Trophoblast cell (in vitro differentiated cells and primary cell): ENCODE data around the gene PLEK.
A peak's percentile ranks its signal among the peaks of the same experiment; 100 is the strongest.
"Not testable (repeated sequence)": the region's sequence is repeated elsewhere in the genome, so short reads cannot be mapped to it uniquely, and the experiment has no call there.

Experiments used
- DNase-seq, 2 donors: peaks; one replicate each; pipeline ENCODE4 v3.0.0-alpha.2; 2016
- H2AFZ ChIP-seq: 2 replicates; pipeline ENCODE4 v1.6.1; 2013; ENCODE audit warnings: low read length, moderate library complexity, mild to moderate bottlenecking; ENCODE audit not compliant: insufficient read depth, poor library complexity
- H2AK5ac ChIP-seq: 2 replicates; pipeline ENCODE4 v1.6.1; 2013; ENCODE audit warnings: mild to moderate bottlenecking, low read length
- H2BK120ac ChIP-seq: 2 replicates; pipeline ENCODE4 v1.6.1; 2013; ENCODE audit warnings: low read length, mild to moderate bottlenecking, moderate library complexity; ENCODE audit not compliant: insufficient read depth, poor library complexity
- H2BK12ac ChIP-seq: 2 replicates; pipeline ENCODE4 v1.6.1; 2013; ENCODE audit warnings: mild to moderate bottlenecking, low read length, moderate library complexity
- H2BK5ac ChIP-seq: 2 replicates; pipeline ENCODE4 v1.6.1; 2013; ENCODE audit warnings: low read length, low read depth, moderate library complexity, mild to moderate bottlenecking; ENCODE audit not compliant: poor library complexity
- H3K14ac ChIP-seq: 2 replicates; pipeline ENCODE4 v1.6.1; 2013; ENCODE audit warnings: mild to moderate bottlenecking, low read length
- H3K18ac ChIP-seq: 2 replicates; pipeline ENCODE4 v1.6.1; 2013; ENCODE audit warnings: mild to moderate bottlenecking, low read length
- H3K23ac ChIP-seq: 2 replicates; pipeline ENCODE4 v1.6.1; 2013; ENCODE audit warnings: low read length
- H3K27ac ChIP-seq: 2 replicates; pipeline ENCODE4 v1.5.1; 2013; ENCODE audit warnings: low read depth, mild to moderate bottlenecking, inconsistent platforms, low read length, moderate library complexity
- H3K27me3 ChIP-seq: 2 replicates; pipeline ENCODE4 v1.6.1; 2013; ENCODE audit warnings: inconsistent platforms, mild to moderate bottlenecking, low read length, moderate library complexity; ENCODE audit not compliant: insufficient read depth
- H3K36me3 ChIP-seq, 2 experiments: 1 replicate in 1 of 2; 2 replicates in 1 of 2; pipeline ENCODE4 v1.6.1; 2013; ENCODE audit warnings: low read length in 2 of 2, mild to moderate bottlenecking in 2 of 2, moderate library complexity in 1 of 2; ENCODE audit not compliant: insufficient read depth in 2 of 2, control insufficient read depth in 1 of 2
- H3K4ac ChIP-seq: 2 replicates; pipeline ENCODE4 v1.6.1; 2013; ENCODE audit warnings: low read depth, mild to moderate bottlenecking, low read length, moderate library complexity
- H3K4me1 ChIP-seq, 2 experiments: 1 replicate in 1 of 2; 2 replicates in 1 of 2; pipeline ENCODE4 v1.6.1; 2013; ENCODE audit warnings: low read length in 2 of 2, mild to moderate bottlenecking in 2 of 2, moderate library complexity in 1 of 2; ENCODE audit not compliant: insufficient read depth in 2 of 2, control insufficient read depth in 1 of 2
- H3K4me2 ChIP-seq: 2 replicates; pipeline ENCODE4 v1.6.1; 2013; ENCODE audit warnings: inconsistent platforms, mild to moderate bottlenecking, low read length, moderate library complexity
- H3K4me3 ChIP-seq: 2 replicates; pipeline ENCODE4 v1.5.1; 2013; ENCODE audit warnings: mild to moderate bottlenecking, low read depth, low read length, inconsistent platforms
- H3K79me1 ChIP-seq: one replicate; pipeline ENCODE4 v1.6.1; 2013; ENCODE audit warnings: low read length
- H3K79me2 ChIP-seq: 2 replicates; pipeline ENCODE4 v1.6.1; 2013; ENCODE audit warnings: low read length, mild to moderate bottlenecking; ENCODE audit not compliant: control insufficient read depth, insufficient read depth, poor library complexity
- H3K9ac ChIP-seq: 2 replicates; pipeline ENCODE4 v1.6.1; 2013; ENCODE audit warnings: mild to moderate bottlenecking, low read length
- H3K9me3 ChIP-seq: 2 replicates; pipeline ENCODE4 v1.6.1; 2013; ENCODE audit warnings: low read depth, mild to moderate bottlenecking, control low read depth, inconsistent platforms, low read length; ENCODE audit not compliant: insufficient read depth
- H4K12ac ChIP-seq: 2 replicates; pipeline ENCODE4 v1.6.1; 2013; ENCODE audit warnings: low read depth, mild to moderate bottlenecking, low read length, moderate library complexity
- H4K8ac ChIP-seq: 2 replicates; pipeline ENCODE4 v1.6.1; 2013; ENCODE audit warnings: low read depth, mild to moderate bottlenecking, low read length, moderate library complexity
- H4K91ac ChIP-seq: one replicate; pipeline ENCODE4 v1.6.1; 2013; ENCODE audit warnings: low read depth, mild to moderate bottlenecking, low read length, moderate library complexity
- WGBS: extraction: QIAGEN DNeasy Blood & Tissue Kit; methylation state at CpG from one replicate; pipeline ENCODE4 v1.1.7; 2013; ENCODE audit warnings: missing lambda C conversion rate; ENCODE audit not compliant: insufficient read length, insufficient coverage; ENCODE audit errors: extremely low coverage; 5-methylcytosine and 5-hydroxymethylcytosine counted together

Gene PLEK

GRCh38 chr2:68441179-68441993, 76.3 kb downstream of the PLEK start:
- Histone ChIP-seq H2AFZ (no peak overlapping the region), H3K23ac (no peak overlapping the region), H3K14ac (no peak overlapping the region), H3K36me3 (no peaks in the 10 kb centered on the region), H3K4me1 (peaks cover 0 to 4% of the 10 kb centered on the region in 2 experiments), H3K18ac (no peak overlapping the region), H4K91ac (no peak overlapping the region), H3K4me3 (no peak overlapping the region), H3K4me2 (no peak overlapping the region), H3K9me3 (no peaks in the 10 kb centered on the region), H3K9ac (no peak overlapping the region), H4K12ac (no peak overlapping the region), H2AK5ac (no peak overlapping the region), H2BK120ac (no peak overlapping the region), H3K79me1 (no peaks in the 10 kb centered on the region), H2BK12ac (no peak overlapping the region), H3K27me3 (no peaks in the 10 kb centered on the region), H2BK5ac (no peak overlapping the region), H3K4ac (no peak overlapping the region), H3K79me2 (no peaks in the 10 kb centered on the region), H4K8ac (no peak overlapping the region), H3K27ac (no peak overlapping the region)
- no CpG with 5 or more reads among the region's 6 CpGs for WGBS
- DNase-seq: peak; percentile 72 to 93

- Histone ChIP-seq H4K8ac (no peak overlapping the region), H2BK5ac (no peak overlapping the region), H3K23ac (no peak overlapping the region), H4K12ac (no peak overlapping the region), H2AK5ac (no peak overlapping the region), H3K27ac (no peak overlapping the region), H4K91ac (no peak overlapping the region), H3K4me2 (no peak overlapping the region), H3K14ac (no peak overlapping the region), H3K27me3 (no peaks in the 10 kb centered on the region), H3K4ac (no peak overlapping the region), H3K79me1 (no peaks in the 10 kb centered on the region), H3K9me3 (no peaks in the 10 kb centered on the region), H3K36me3 (no peaks in the 10 kb centered on the region), H2AFZ (no peak overlapping the region), H3K79me2 (no peaks in the 10 kb centered on the region), H3K4me1 (no peaks in the 10 kb centered on the region), H2BK120ac (no peak overlapping the region), H3K9ac (no peak overlapping the region), H3K18ac (no peak overlapping the region), H3K4me3 (no peak overlapping the region), H2BK12ac (no peak overlapping the region)
- DNase-seq: no peak
- no CpG with 5 or more reads among the region's 2 CpGs for WGBS
Observed at GRCh38 chr2:68441994-68442322, 76.9 kb downstream of the PLEK start.

- not testable (repeated sequence) for H3K14ac ChIP-seq, H3K27ac ChIP-seq, H4K91ac ChIP-seq, H2BK5ac ChIP-seq, H3K79me1 ChIP-seq, H3K9ac ChIP-seq, H3K9me3 ChIP-seq, H3K4me2 ChIP-seq, H2AFZ ChIP-seq, H3K23ac ChIP-seq, H3K79me2 ChIP-seq, H3K4ac ChIP-seq, H3K27me3 ChIP-seq, H2BK12ac ChIP-seq, H2AK5ac ChIP-seq, H3K4me3 ChIP-seq, H2BK120ac ChIP-seq, DNase-seq, H3K36me3 ChIP-seq, H4K8ac ChIP-seq, H3K18ac ChIP-seq, H4K12ac ChIP-seq, H3K4me1 ChIP-seq
- WGBS: no CpG with 5 or more reads among the region's 3 CpGs
Observed at GRCh38 chr2:68446425-68446824, 81.3 kb downstream of the PLEK start.
